Activated T-helper 17 cell treated with anti-CD3 and anti-CD28 coated beads, Interleukin-2, amount 50 U/mL, for 72 hours (primary cell): ENCODE results near the gene LZIC. TPM values are rescaled to one million over a fixed set of nuclear protein-coding genes. Genes with fewer than 3 reads are reported as not detected.

Experiments
- ATAC-seq: fragments of 150-1000 bp; cut with Tn5 transposase; replicated peaks from 2 replicates; pipeline ENCODE4 v1.10.0; 2021; ENCODE audit warnings: mild to moderate bottlenecking, moderate library complexity
- H3K27ac Mint-ChIP-seq: one replicate; pipeline ENCODE4 v1.8.0; 2022; ENCODE audit warnings: mixed read lengths
- H3K27me3 Mint-ChIP-seq: one replicate; pipeline ENCODE4 v1.8.0; 2022; ENCODE audit warnings: mixed read lengths
- H3K36me3 Mint-ChIP-seq: one replicate; pipeline ENCODE4 v1.8.0; 2022; ENCODE audit warnings: low read depth, mild to moderate bottlenecking, mixed read lengths
- H3K4me1 Mint-ChIP-seq: one replicate; pipeline ENCODE4 v1.8.0; 2022; ENCODE audit warnings: mixed read lengths
- H3K4me3 Mint-ChIP-seq: one replicate; pipeline ENCODE4 v1.8.0; 2022; ENCODE audit warnings: mild to moderate bottlenecking, mixed read lengths
- H3K9me3 Mint-ChIP-seq: one replicate; pipeline ENCODE4 v1.8.0; 2022; ENCODE audit warnings: mixed read lengths
- total RNA-seq, 2 donors: library from RNA; stranded (reverse); gene quantifications; one replicate each; pipeline ENCODE4 v1.2.3, GENCODE V29; 2022

The LZIC gene
- total RNA-seq, 2 donors from 2014 or later, result 17.4 to 28.4 TPM

DNA sequence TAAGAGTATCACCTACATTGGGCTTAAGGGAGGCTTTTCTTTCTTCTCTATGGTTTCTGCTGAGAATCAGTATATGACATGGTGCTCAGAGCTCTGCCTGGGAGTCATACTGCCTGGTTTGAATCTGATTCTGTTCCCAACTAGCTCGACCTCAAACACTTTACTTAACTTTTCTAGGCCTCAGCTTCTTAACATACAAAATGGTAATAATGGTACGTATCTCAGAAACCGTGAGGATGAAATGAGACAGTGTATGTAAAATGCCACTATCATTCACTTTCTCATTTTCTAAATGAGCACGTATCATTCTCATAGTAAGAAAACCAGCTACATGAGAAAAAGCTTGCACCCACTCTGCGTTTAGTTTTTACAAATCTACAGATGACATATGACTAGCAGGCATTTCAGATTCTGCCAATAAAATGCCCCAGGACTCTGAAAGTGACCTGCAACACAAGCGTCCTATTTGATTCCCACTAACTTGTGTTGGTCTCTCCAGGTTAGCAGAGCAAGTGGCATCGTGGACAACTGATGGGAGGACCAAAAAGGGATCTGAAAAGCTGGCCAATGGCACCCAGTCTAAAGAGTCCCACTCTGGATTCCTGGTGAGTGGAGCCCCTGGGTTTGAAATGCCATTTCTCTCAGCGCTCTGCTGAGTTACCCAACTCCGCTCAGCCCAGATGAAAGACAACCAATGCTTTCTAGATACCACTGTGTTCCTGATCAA is 39.2 kb downstream of the LZIC start:
- H3K9me3 Mint-ChIP-seq, result no peaks in the 10 kb centered on the region
- ATAC-seq, result peak; percentile 94
- H3K27me3 Mint-ChIP-seq, result no peaks in the 10 kb centered on the region
- H3K4me1 Mint-ChIP-seq, result peaks cover 37% of the 10 kb centered on the region
- H3K4me3 Mint-ChIP-seq, result peak overlapping the region; percentile 70
- peak overlapping the region; percentile 96 for H3K27ac Mint-ChIP-seq
- no peaks in the 10 kb centered on the region for H3K36me3 Mint-ChIP-seq

DNA sequence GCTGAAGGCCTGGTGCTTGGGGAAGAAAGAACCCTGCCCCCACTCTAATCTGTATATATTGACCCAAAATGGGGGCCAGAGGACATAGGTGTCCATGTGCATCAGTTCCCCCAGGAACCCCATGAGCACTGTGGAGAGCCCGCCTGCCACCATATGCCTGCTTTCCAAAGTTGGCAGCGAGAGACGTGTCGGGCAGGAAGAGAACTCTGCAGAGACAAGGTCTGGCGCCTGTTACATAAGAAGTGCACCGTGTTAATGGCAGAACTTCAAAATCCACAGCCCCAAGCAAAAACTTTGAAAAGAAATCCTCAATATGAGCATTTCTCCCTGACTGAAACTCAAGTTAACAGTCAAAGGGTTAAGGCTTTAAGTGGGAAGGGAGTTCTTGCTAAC is 41.1 kb downstream of the LZIC start:
- Mint-ChIP-seq H3K4me1 (peaks cover 26% of the 10 kb centered on the region), H3K27me3 (no peaks in the 10 kb centered on the region), H3K27ac (no peak overlapping the region), H3K9me3 (no peaks in the 10 kb centered on the region), H3K36me3 (no peaks in the 10 kb centered on the region), H3K4me3 (no peak overlapping the region)
- ATAC-seq, result no peak

DNA sequence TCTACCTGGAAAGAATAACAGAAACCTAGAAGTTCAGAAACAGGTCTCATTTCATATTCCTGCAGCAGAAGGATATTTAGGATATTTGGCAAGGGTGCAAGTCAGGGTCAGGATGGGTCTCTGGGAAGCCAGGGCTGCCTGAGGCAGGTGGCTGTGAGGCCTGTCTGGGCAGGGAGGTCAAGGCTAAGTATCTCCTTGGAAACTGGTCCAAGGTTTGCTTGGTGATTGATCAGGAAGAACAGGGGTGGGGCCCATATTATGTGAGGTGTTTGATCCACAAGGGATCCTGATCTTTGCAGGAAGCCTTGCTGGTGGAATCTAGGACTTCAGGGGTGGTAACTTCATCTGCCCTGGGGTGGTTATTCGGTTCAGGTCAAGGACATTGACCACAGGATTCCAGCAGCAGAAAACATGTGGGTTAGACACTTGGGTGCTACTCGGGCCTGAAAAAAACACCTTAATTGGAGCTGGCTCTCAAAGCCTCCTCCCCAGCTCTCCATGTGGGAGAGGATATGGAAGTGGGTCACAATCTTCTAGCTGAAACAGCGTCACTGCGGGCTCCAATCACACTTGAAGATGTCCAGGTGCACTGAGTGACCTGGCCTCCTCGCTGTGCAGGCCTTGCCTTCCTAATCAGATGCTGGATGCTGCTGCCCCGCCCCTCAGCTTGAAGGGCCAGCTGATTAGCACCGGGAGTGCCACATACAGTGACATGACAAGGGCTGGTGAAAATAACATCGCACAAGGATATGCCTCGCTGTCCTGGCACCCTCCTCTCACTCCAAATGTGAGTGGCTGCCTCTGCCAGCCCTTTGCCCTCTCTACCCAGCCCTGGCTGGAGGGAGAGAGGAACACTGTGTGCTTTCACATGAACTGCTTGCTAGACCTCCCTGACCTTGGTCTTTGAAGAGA is 41.8 kb downstream of the LZIC start:
- Mint-ChIP-seq H3K4me1 (peaks cover 26% of the 10 kb centered on the region), H3K36me3 (no peaks in the 10 kb centered on the region), H3K4me3 (no peak overlapping the region), H3K27me3 (no peaks in the 10 kb centered on the region), H3K27ac (no peak overlapping the region), H3K9me3 (no peaks in the 10 kb centered on the region)
- no peak for ATAC-seq

DNA sequence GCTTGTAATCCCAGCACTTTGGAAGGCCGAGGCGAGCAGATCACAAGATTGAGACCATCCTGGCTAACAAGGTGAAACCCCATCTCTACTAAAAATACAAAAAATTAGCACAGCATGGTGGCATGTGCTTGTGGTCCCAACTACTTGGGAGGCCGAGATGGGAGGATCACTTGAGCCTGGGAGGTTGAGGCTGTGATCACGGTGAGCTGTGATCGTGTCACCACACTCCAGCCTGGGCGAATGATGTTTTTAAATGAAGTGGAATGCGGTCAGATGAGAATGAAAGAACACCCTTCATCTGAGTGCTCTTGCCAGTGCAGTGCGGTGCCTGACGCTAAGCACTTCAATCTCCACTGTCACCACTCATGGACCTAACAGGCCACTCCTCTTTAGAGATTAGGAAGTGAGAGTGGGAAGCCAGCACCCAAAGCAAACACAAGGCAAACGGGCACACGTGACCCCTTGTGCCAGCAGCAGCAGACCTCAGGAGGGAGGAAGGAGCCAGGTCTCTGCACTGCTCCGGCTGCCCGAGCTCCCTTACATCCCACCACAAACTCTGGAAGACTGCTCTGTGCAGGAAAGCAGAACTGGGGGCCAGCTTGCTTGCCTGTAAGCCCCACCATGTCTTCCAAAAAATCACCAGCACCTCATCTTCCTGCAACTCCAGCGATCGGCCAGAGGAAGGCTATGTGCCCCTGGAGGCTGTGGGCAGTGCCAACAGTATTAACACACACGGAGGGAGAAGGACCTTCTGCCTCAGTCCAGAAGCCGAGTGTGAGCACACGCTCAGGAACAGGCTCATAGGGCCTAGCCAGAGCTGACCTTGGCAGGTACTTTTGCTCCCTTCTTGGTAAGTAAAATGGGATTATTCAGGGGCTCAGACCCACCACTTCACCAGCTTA is 42.8 kb downstream of the LZIC start:
- no peak overlapping the region for H3K27ac Mint-ChIP-seq
- H3K36me3 Mint-ChIP-seq, result no peaks in the 10 kb centered on the region
- H3K9me3 Mint-ChIP-seq, result no peaks in the 10 kb centered on the region
- peaks cover 21% of the 10 kb centered on the region for H3K4me1 Mint-ChIP-seq
- H3K4me3 Mint-ChIP-seq, result no peak overlapping the region
- ATAC-seq, result no peak
- H3K27me3 Mint-ChIP-seq, result no peaks in the 10 kb centered on the region

DNA sequence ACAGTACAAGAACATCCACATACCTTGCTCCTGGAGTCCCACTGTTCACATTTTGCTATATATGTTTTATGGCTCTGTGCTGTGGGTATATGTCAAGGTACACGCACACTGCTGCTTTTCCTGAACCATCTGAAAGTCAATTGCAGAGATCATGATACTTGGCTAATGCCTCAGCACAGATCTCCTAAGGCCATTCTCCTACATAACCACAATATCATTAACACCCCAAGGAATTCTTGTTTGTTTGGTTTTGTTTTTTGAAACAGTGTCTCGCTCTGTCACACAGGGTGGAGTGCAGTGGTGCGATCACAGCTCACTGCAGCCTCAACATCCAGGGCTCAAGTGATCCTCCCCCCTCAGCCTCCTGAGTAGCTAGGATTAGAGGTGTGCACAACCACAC is 49.1 kb downstream of the LZIC start:
- Mint-ChIP-seq H3K27me3 (no peaks in the 10 kb centered on the region), H3K4me3 (no peak overlapping the region), H3K9me3 (no peaks in the 10 kb centered on the region), H3K27ac (peak overlapping the region; percentile 47), H3K4me1 (peaks cover 6% of the 10 kb centered on the region), H3K36me3 (no peaks in the 10 kb centered on the region)
- ATAC-seq, result no peak

DNA sequence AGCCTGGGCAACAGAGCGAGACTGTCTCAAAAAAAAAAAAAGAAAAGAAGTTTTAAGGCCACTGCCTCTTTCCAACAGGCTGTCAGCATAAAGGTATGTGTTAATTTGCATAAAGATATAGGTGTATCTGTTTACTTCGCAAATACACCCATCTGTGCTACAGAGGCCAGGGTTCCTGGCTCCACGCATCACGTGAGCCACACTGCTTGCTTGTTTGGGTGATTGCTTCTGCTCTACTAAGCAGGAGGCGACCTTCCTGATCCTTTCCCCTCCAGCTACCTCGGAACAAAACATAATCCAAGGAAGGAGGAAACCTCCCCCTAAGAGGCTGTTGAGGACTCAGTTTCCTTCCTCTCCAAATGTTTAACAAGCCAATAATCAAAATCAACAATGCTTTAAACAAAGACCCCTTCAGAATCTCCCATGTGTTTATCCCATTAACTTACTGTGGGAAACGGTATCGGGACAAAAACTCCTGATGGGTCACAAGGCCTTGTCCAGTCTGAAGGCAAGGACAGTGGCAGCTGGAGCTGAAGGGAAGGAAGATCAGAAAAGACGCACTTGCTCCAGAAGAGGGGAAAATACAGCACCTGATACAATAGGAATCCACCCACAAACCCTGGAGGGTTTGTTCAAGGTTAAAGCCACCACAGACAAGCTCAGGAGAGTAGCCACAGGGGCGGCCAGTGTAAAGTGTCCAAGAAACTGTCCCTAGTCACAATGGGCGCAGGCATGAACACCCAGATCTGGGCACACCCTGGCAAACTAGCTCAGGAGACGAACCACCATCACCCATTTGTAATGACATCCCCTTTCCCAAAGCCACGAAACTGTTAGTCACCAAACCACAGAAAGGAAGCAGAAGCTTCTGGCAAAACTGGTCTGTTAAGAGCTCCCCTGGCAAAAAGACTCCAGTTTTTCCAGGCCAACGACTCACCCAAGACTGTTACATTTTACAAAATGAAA is 50.3 kb downstream of the LZIC start:
- H3K27me3 Mint-ChIP-seq, result no peaks in the 10 kb centered on the region
- H3K4me3 Mint-ChIP-seq, result no peak overlapping the region
- no peaks in the 10 kb centered on the region for H3K9me3 Mint-ChIP-seq
- ATAC-seq, result no peak
- H3K27ac Mint-ChIP-seq, result peak overlapping the region; percentile 47
- H3K36me3 Mint-ChIP-seq, result no peaks in the 10 kb centered on the region
- peaks cover 6% of the 10 kb centered on the region for H3K4me1 Mint-ChIP-seq

DNA sequence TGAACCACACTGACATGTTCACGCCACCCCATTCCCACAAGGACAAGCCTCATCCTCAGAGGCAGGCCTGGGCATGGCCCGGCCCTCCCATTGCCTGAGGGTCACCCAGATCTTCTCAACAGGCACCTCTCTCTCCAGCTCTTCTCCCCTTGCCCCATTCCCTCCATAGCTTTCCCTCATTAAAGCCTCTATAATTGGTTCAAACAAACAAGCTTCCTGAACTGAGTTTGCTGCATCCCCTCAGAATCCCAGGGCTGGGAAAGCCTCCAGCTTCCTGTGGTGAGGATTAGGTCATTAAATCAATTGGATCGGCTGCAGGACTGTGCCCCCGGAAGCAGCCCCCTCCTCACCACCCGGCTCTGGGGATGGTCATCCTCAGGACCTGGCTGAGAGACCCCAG is 52.0 kb downstream of the LZIC start:
- Mint-ChIP-seq H3K4me1 (peaks cover 6% of the 10 kb centered on the region), H3K27ac (no peak overlapping the region), H3K4me3 (no peak overlapping the region)

DNA sequence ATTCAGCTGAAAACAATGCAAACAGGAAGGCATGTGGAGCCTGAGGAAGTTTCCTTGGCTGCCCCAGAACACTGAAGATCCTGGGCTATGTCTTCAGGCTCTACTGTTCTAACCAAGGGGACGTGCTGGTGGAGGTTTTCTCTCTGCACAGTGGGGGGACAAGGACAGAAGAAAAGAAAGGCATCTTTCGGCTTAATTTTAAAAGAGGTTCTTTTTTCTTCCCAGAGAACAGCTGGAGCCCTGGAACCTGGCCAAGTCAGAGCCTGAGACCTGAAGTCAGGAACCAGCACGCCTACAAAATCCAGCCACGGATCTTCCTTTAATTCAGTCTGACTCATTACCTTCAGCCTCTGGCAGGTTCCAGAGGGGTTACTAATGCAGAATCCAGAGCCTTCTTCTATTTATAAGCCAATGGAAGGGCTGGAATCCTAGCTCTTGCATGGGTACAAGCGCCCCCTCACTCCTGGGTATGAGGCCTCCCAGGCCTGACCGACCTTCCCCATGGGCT is 52.9 kb downstream of the LZIC start:
- no peak overlapping the region for H3K4me3 Mint-ChIP-seq
- no peaks in the 10 kb centered on the region for H3K9me3 Mint-ChIP-seq
- H3K36me3 Mint-ChIP-seq, result no peaks in the 10 kb centered on the region
- no peak overlapping the region for H3K27ac Mint-ChIP-seq
- peaks cover 6% of the 10 kb centered on the region for H3K4me1 Mint-ChIP-seq
- no peak for ATAC-seq
- no peaks in the 10 kb centered on the region for H3K27me3 Mint-ChIP-seq

More for the DNA sequence above, 52.0 kb downstream of the LZIC start:
- H3K27me3 Mint-ChIP-seq, result no peaks in the 10 kb centered on the region
- no peak for ATAC-seq
- H3K36me3 Mint-ChIP-seq, result no peaks in the 10 kb centered on the region
- no peaks in the 10 kb centered on the region for H3K9me3 Mint-ChIP-seq

DNA sequence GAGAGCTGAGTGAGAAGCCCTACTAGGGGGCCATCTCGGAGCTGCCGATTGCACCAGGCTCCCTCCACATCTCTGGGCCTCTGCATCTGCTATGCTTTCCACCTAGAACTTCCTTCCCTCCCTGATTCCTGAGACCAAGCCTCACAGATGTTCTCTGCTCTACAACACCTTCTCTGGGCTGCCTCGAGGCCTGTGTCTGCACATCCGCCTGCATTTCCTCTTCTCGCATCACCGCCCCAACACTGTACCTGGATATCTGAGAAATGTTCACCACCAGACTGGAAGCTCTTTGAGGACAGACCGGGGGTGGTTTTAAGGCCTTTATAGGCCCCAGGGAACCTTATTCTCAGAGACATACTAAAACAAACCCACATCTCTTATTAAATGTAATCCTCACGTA is 53.8 kb downstream of the LZIC start:
- H3K27ac Mint-ChIP-seq, result no peak overlapping the region
- H3K27me3 Mint-ChIP-seq, result no peaks in the 10 kb centered on the region
- H3K9me3 Mint-ChIP-seq, result no peaks in the 10 kb centered on the region

DNA sequence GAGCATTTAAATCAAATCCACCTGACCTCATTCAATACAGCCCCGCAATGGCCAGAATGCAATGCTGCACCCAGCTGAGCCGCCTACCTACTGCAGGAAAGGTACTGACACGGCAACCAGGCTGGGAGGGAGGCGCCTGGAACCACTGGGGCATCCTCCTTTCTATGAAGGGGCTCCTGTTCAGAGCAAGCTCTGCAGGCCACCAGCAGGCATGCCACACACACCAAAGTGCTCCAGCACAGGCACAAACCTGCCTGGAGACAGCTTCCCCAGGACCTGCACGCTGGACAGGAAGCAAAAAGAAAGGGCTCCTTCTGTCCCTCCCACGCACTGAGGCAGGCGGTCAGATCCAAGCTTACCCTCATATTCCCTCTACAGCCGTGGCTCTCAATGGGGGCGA is 54.3 kb downstream of the LZIC start:
- no peaks in the 10 kb centered on the region for H3K36me3 Mint-ChIP-seq
- H3K9me3 Mint-ChIP-seq, result no peaks in the 10 kb centered on the region
- H3K27me3 Mint-ChIP-seq, result no peaks in the 10 kb centered on the region
- no peak overlapping the region for H3K27ac Mint-ChIP-seq
- ATAC-seq, result no peak
- H3K4me1 Mint-ChIP-seq, result peaks cover 6% of the 10 kb centered on the region
- H3K4me3 Mint-ChIP-seq, result no peak overlapping the region

More for the DNA sequence above, 53.8 kb downstream of the LZIC start:
- ATAC-seq, result no peak
- Mint-ChIP-seq H3K4me1 (peaks cover 6% of the 10 kb centered on the region), H3K4me3 (no peak overlapping the region), H3K36me3 (no peaks in the 10 kb centered on the region)

DNA sequence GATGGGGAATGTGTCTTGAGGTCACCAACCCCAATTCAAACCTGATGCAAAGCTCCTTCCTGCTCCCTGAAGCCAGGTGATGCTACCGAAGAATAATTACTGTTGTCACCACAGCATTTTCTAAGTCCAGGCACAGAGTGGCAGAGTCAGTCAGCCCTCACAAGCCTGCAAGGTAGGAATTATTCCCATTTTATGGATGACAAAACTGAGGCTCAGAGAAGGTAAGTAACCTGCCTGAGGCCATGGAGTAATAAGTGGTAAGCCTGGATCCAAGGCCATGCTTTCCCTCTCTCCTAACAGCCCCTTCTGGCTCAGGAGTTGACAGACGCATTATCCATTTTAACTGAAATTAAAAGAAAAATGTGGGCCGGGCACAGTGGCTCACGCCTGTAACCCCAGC is 56.1 kb downstream of the LZIC start:
- Mint-ChIP-seq H3K4me1 (peaks cover 5% of the 10 kb centered on the region), H3K9me3 (no peaks in the 10 kb centered on the region), H3K4me3 (no peak overlapping the region), H3K27ac (no peak overlapping the region), H3K27me3 (no peaks in the 10 kb centered on the region), H3K36me3 (no peaks in the 10 kb centered on the region)
- no peak for ATAC-seq

DNA sequence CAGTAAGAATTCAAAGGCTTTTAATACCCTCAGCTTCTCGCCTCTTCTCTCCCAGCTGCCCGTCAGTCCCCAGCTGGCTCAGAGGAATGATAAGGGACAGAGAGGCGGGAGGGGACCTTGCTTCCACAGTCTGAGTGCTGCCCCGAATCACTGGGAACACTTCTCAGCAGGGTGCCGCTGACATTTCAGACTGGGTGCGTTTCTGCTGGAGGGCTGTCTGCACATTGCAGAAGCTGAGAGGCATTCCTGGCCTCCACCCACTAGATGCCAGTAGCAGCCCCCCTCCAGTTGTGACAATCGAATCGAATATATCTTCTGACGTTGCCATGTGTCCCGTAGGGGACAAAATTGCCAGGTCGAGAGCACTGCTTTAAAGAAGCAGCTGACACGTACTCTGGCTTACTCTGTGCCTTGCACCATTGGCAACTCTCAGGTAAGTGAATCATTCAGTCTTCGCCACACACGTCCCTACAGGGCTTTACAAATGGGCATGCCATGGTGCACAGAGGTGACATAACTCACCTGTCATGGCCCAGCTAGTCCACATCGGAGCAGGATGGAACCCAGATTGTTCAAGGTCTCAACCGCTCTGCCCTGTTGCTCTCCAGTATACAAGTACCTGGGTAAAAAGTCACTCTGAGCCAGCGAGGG is 57.0 kb downstream of the LZIC start:
- H3K9me3 Mint-ChIP-seq, result no peaks in the 10 kb centered on the region
- no peaks in the 10 kb centered on the region for H3K27me3 Mint-ChIP-seq
- no peak overlapping the region for H3K4me3 Mint-ChIP-seq
- no peak for ATAC-seq
- H3K27ac Mint-ChIP-seq, result no peak overlapping the region
- peaks cover 11% of the 10 kb centered on the region for H3K4me1 Mint-ChIP-seq
- no peaks in the 10 kb centered on the region for H3K36me3 Mint-ChIP-seq

DNA sequence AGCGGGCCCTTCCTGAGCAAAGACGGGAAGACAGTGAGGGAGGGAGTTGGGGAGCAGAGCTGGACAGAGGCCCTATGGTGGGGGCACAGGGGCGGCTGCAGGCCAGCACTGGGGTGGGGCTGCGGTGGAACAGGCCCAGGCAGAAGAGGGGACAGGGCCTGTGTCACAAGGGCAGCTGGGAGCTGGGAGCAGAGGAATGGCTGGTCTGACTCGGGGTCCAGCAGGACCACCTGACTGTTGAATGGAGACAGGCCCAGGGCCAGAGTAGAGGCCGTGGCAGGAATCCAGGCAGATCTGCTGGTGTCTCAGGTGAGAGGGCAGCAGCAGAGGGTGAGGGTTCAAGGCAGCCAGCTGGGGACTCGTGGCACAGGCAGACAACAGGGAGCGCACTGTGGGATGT is 58.4 kb downstream of the LZIC start:
- H3K4me3 Mint-ChIP-seq, result no peak overlapping the region
- H3K27ac Mint-ChIP-seq, result peak overlapping the region; percentile 56
- no peaks in the 10 kb centered on the region for H3K9me3 Mint-ChIP-seq
- H3K36me3 Mint-ChIP-seq, result no peaks in the 10 kb centered on the region
- ATAC-seq, result no peak
- peaks cover 11% of the 10 kb centered on the region for H3K4me1 Mint-ChIP-seq
- no peaks in the 10 kb centered on the region for H3K27me3 Mint-ChIP-seq
